Retinal pigment epithelial cell (primary cell): ENCODE measurements around the gene IFIT5.

Experiments used
- DNase-seq: peaks from one replicate; pipeline ENCODE4 v3.0.0-alpha.2; 2010; ENCODE audit warnings: low read depth
- H3K4me3 ChIP-seq: 2 replicates; pipeline ENCODE4 v1.5.1; 2011; ENCODE audit warnings: mild to moderate bottlenecking, low read length, control low read depth, moderate library complexity
- TF ChIP-seq, protein P1 (sequence below): conservative IDR thresholded peaks from 2 replicates; pipeline ENCODE4 v1.5.1; 2011; ENCODE audit warnings: low read depth, low read length, control low read depth, inconsistent platforms

The IFIT5 gene

DNA sequence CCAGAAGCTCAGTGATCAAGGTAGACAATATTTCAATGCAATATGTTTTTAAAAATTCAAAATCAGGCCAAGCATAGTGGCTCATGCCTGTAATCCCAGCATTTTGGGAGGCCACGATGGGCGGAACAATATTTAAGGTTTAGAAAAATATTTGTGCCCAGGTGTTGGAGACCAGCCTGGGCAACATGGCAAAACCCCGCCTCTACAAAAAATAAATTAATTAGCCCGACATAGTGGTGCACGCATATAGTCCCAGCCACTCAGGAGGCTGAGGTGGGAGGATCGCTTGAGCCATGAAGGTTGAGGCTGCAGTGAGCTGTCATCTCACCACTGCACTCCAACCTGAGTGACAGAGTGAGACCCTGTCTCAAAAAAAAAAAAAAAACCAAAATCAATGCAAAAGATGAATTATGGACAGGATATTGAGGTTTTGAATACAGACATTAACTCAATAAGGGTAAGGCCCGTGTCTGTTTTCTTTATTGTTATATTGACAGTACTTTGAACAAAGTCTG is 913 bp upstream of the IFIT5 start:
- peak overlapping the region; percentile 86 for H3K4me3 ChIP-seq
- no peak for DNase-seq
- TF ChIP-seq, protein P1, sequence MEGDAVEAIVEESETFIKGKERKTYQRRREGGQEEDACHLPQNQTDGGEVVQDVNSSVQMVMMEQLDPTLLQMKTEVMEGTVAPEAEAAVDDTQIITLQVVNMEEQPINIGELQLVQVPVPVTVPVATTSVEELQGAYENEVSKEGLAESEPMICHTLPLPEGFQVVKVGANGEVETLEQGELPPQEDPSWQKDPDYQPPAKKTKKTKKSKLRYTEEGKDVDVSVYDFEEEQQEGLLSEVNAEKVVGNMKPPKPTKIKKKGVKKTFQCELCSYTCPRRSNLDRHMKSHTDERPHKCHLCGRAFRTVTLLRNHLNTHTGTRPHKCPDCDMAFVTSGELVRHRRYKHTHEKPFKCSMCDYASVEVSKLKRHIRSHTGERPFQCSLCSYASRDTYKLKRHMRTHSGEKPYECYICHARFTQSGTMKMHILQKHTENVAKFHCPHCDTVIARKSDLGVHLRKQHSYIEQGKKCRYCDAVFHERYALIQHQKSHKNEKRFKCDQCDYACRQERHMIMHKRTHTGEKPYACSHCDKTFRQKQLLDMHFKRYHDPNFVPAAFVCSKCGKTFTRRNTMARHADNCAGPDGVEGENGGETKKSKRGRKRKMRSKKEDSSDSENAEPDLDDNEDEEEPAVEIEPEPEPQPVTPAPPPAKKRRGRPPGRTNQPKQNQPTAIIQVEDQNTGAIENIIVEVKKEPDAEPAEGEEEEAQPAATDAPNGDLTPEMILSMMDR, result no peak

DNA sequence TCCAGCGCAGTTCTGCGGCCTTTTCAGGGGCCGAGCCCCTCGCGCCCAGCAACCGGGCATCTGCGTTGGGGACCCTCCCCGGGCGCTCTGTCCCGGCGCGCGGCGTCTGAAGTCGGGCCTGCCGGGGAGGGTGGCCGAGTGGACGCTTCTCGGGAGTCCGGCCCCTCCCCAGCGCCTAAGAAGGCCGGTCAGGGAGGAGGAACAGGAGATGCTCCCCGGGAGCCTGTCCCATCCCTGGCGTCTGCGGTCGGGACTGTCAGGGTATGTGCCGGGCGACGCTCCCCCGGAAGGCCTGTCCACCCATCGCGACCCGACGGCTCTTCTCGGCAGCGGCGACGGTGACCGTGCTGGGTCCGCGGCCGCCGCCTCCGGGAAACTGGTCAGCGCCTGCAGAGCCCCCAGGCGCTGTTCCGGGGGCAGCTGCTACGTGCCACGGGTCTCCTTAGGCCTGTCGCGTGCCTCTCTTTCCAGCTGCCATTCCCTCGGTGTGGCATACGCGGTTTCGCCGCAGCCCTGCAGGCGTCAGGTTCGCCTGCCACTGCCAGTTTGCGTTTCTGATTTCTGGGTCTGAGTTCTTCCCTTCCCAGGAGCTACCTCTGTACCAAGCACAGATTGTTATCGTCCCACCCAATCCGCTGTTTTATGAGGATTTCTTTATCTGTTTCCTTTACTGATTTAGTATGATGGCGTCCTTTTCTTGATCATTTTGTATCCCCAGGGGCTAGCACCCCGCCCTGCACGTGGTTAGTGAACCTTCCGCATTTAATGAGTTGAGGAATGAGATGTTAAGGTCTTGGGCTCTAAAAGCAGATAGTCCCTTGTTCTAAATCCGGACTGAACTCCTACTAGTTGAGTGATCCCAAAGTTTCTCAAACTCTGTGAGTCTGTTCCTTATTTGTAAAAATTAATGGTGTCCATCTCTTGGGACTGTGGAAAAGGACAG is 782 bp downstream of the IFIT5 start:
- peak overlapping the region; percentile 86 for H3K4me3 ChIP-seq
- no peak for DNase-seq
- TF ChIP-seq, protein P1, result no peak

GRCh38 chr10:89416465-89416864 is 2.1 kb downstream of the IFIT5 start:
- TF ChIP-seq, protein P1, result no peak
- DNase-seq, result no peak
- no peak overlapping the region for H3K4me3 ChIP-seq

DNA sequence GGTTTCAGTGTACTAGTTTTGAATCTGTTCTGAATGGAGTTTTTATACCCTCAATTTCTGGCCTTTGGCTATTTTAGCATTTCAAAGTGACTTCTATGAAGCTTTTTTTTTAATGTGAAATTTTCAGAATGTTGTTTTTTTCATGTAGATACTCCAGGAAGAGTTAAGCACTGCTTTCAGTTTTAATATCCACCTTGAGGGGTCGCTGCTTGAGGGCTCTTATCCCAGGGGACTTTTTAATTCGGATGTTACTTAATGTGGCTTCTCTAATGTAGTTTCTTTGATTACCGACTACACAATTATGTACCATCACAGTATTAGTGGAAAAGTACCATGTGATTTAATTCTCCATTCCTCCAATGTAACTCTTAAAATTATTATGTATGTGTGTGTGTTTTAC is 5.2 kb downstream of the IFIT5 start:
- DNase-seq, result no peak
- TF ChIP-seq, protein P1, result peak; percentile 53
- H3K4me3 ChIP-seq, result no peak overlapping the region

DNA sequence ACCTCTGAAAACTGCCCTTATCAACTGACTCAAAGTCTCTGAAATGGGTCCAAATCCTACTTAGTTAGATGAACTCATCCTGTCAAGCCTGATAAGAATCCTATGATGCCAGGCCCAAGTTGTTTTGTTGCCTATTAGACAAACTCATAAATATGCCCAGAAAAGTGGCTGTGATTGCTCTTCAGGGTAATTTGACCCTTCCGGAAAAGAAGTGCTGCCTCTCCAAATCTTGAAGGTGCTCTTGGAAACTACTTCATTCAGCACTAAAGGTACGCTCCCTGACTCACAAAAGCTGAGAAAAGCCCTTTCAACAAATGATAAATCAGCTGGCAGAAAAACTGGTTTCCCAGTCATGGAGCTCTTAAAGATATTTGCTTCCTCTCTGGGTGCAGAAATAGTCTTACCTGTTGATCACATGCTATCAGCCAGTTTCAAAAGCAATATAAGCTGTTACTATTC is 6.7 kb downstream of the IFIT5 start:
- TF ChIP-seq, protein P1, result no peak
- DNase-seq, result no peak
- H3K4me3 ChIP-seq, result no peak overlapping the region

GRCh38 chr10:89425000-89425399 is 10.6 kb downstream of the IFIT5 start:
- TF ChIP-seq, protein P1, result no peak
- no peak for DNase-seq
- H3K4me3 ChIP-seq, result no peak overlapping the region
